Measurements from ENCODE around the gene TNP2. TPM values are rescaled to one million over a fixed set of nuclear protein-coding genes. Genes with fewer than 3 reads are reported as not detected.

Gene TNP2
- total and polyA plus RNA-seq, 2 of the 4 experiments (the other 2 are of a cell fraction) = not detected

- H3K4me3 ChIP-seq (ENCODE audit: insufficient read depth, low read depth, low read length) = no peak overlapping the region
- H2AK9ac ChIP-seq (replicated peaks; ENCODE audit: low read depth, low read length, poor library complexity) = no peak overlapping the region
- H2BK5ac ChIP-seq (ENCODE audit: low read depth, low read length, poor library complexity, severe bottlenecking) = no peak overlapping the region
- CTCF ChIA-PET = no interaction called here
- H3K36me3 ChIP-seq (ENCODE audit: control insufficient read depth, insufficient read depth, low read length) = no peaks in the 10 kb centered on the region
- no peak overlapping the region for H3K9ac ChIP-seq (ENCODE audit: low read depth, low read length)
- DNase-seq = no peak
- no peak overlapping the region for H3K4me2 ChIP-seq (ENCODE audit: low read depth, low read length)
- H2BK15ac ChIP-seq (ENCODE audit: low read depth, low read length) = no peak overlapping the region
- POLR2A ChIA-PET (ENCODE audit: unreplicated experiment) = interaction anchor here (1.8 kb wide), 1 partner anchor 19 kb away, joined by 18 read pairs; the partner anchor contains the start of gene SOCS1
- no peak overlapping the region for H2BK120ac ChIP-seq (ENCODE audit: low read depth, low read length)
- peaks cover 7% of the 10 kb centered on the region; the same call in 1 of the 2 replicates for H3K4me1 ChIP-seq (ENCODE audit: control insufficient read depth, insufficient read depth, low read length)
- H3K79me1 ChIP-seq (ENCODE audit: low read depth in 1 of 2, low read length in 2 of 2) = no peaks in the 10 kb centered on the region
- H3K9me1 ChIP-seq (ENCODE audit: insufficient read depth, low read length) = no peaks in the 10 kb centered on the region
- no peak overlapping the region for H3K14ac ChIP-seq (replicated peaks; ENCODE audit: low read depth, low read length)
- dilution Hi-C loops (cut with HindIII; ENCODE audit: low sequenced_read_pairs, unreplicated experiment) = no loop called here
- intact Hi-C loops (cut with micrococcal nuclease) = no loop called here
- H2AFZ ChIP-seq (replicated peaks; ENCODE audit: low read length, poor library complexity) = no peak overlapping the region
- no peak overlapping the region for H3K23ac ChIP-seq (ENCODE audit: low read depth, low read length)
- no peak overlapping the region for H3K27ac ChIP-seq (ENCODE audit: insufficient read depth, low read length)
- ATAC-seq (ENCODE audit: low read depth) = no peak
- peaks cover 7% of the 10 kb centered on the region for H3K9me3 ChIP-seq (ENCODE audit: control insufficient read depth, insufficient read depth, low read length)
- H4K5ac ChIP-seq (ENCODE audit: low read depth, low read length) = no peak overlapping the region
- H2BK20ac ChIP-seq (ENCODE audit: low read depth, low read length) = no peak overlapping the region
- H3K18ac ChIP-seq (ENCODE audit: low read depth, low read length) = no peak overlapping the region
- TF ChIP-seq SMC3 (IDR thresholded peaks at IDR 0.05; ENCODE audit: low read depth, low read length) (no peak), RCOR1 (IDR thresholded peaks at IDR 0.05; ENCODE audit: insufficient replicate concordance, low read length) (no peak), USF2 (IDR thresholded peaks at IDR 0.05; ENCODE audit: low read depth, low read length) (no peak), BHLHE40 (IDR thresholded peaks at IDR 0.05; ENCODE audit: low read depth, low read length) (no peak), MXI1 (IDR thresholded peaks at IDR 0.05; ENCODE audit: borderline replicate concordance, low read depth, low read length) (no peak), RFX5 (IDR thresholded peaks at IDR 0.05; ENCODE audit: low read depth, low read length) (no peak), MAZ (IDR thresholded peaks at IDR 0.05; ENCODE audit: borderline replicate concordance, low read depth, low read length) (no peak), RAD21 (IDR thresholded peaks at IDR 0.05; ENCODE audit: low read length) (no peak), NFE2L2 (IDR thresholded peaks at IDR 0.05; ENCODE audit: low read depth, low read length) (no peak), POLR2A (IDR thresholded peaks at IDR 0.05; ENCODE audit: low read depth, low read length) (no peak), CHD1 (IDR thresholded peaks at IDR 0.05; ENCODE audit: low read depth, low read length) (no peak), ELK1 (IDR thresholded peaks at IDR 0.05; ENCODE audit: borderline replicate concordance, low read depth, low read length) (no peak), MAFK (IDR thresholded peaks at IDR 0.05; ENCODE audit: low read depth, low read length) (no peak), FOS (IDR thresholded peaks at IDR 0.05; ENCODE audit: low read depth, low read length) (no peak), CTCF (conservative IDR thresholded peaks at IDR 0.05; ENCODE audit: low read depth, low read length) (no peak), CEBPB (IDR thresholded peaks at IDR 0.05; ENCODE audit: low read depth, low read length) (no peak)
- in situ Hi-C loops (cut with MboI; ENCODE audit: low sequenced_read_pairs) = no loop called here
- no peak overlapping the region for H3K4ac ChIP-seq (ENCODE audit: low read depth, low read length)
- H4K8ac ChIP-seq (ENCODE audit: low read depth in 2 of 2, low read length in 2 of 2) = no peak overlapping the region
- H2AK5ac ChIP-seq (ENCODE audit: low read depth, low read length) = 0 out of 2 replicates have a peak overlapping the region, but pooled peaks have one; percentile 4
- H3K56ac ChIP-seq (ENCODE audit: extremely low read depth, insufficient read depth, low read length) = no peak overlapping the region
- H4K91ac ChIP-seq (ENCODE audit: insufficient read depth, low read depth, low read length) = no peak overlapping the region
- no TSS peak for BruUV-seq (replicated peaks)
- no peaks in the 10 kb centered on the region for H4K20me1 ChIP-seq (ENCODE audit: insufficient read depth, low read length)
- WGBS, 2 experiments (ENCODE audit: extremely low coverage in 2 of 2, insufficient read length in 1 of 2) = 88% methylated on average over 1 of the region's 7 CpGs; no CpG with 5 or more reads in 1 of the 2 experiments
- peaks cover 11% of the 10 kb centered on the region for H3K27me3 ChIP-seq (ENCODE audit: control insufficient read depth, insufficient read depth, low read length)
Observed at GRCh38 chr16:11274964-11275363, 5.8 kb upstream of the TNP2 start.
